Astrocyte (in vitro differentiated cells and primary cell): ENCODE measurements around the gene LRIG1. TPM values are rescaled to one million over a fixed set of nuclear protein-coding genes. Genes with fewer than 3 reads are reported as not detected.

Experiments
- DNase-seq: peaks from one replicate; pipeline ENCODE4 v3.0.0-alpha.2; 2010; ENCODE audit warnings: low read depth
- FAIRE-seq: peaks from 2 replicates; lab custom pipeline; 2011; peaks lifted over from hg19 to GRCh38; lab: Jason Lieb, UNC
- H2AFZ ChIP-seq: 2 replicates; pipeline ENCODE4 v1.6.0; 2012; ENCODE audit warnings: low read depth, low read length, inconsistent platforms
- H3K27ac ChIP-seq: 2 replicates; pipeline ENCODE4 v1.5.1; 2011; ENCODE audit warnings: low read depth, low read length, inconsistent platforms
- H3K27me3 ChIP-seq: 2 replicates; pipeline ENCODE4 v1.6.0; 2011; ENCODE audit warnings: low read length, inconsistent platforms; ENCODE audit not compliant: insufficient read depth
- H3K36me3 ChIP-seq: 2 replicates; pipeline ENCODE4 v1.5.1; 2011; ENCODE audit warnings: low read length, inconsistent platforms; ENCODE audit not compliant: insufficient read depth
- H3K4me1 ChIP-seq: 2 replicates; pipeline ENCODE4 v1.5.1; 2011; ENCODE audit warnings: low read length, inconsistent platforms; ENCODE audit not compliant: insufficient read depth
- H3K4me2 ChIP-seq: 2 replicates; pipeline ENCODE4 v1.6.0; 2012; ENCODE audit warnings: low read length, inconsistent platforms
- H3K4me3 ChIP-seq: 2 replicates; pipeline ENCODE4 v1.5.1; 2011; ENCODE audit warnings: low read depth, mild to moderate bottlenecking, low read length, inconsistent platforms; ENCODE audit not compliant: insufficient read depth
- H3K79me2 ChIP-seq: 2 replicates; pipeline ENCODE4 v1.6.0; 2012; ENCODE audit warnings: mild to moderate bottlenecking, low read length, inconsistent platforms; ENCODE audit not compliant: insufficient read depth
- H3K9ac ChIP-seq: 2 replicates; pipeline ENCODE4 v1.6.0; 2012; ENCODE audit warnings: mild to moderate bottlenecking, low read length, inconsistent platforms
- H3K9me3 ChIP-seq: 2 replicates; pipeline ENCODE4 v1.5.1; 2012; ENCODE audit warnings: low read depth, mild to moderate bottlenecking, low read length, inconsistent platforms; ENCODE audit not compliant: insufficient read depth
- H4K20me1 ChIP-seq: 2 replicates; pipeline ENCODE4 v1.6.0; 2012; ENCODE audit warnings: low read length, inconsistent platforms; ENCODE audit not compliant: insufficient read depth
- H3K27ac Mint-ChIP-seq: one replicate; pipeline ENCODE4 v1.8.0; 2021; ENCODE audit warnings: mild to moderate bottlenecking, mixed read lengths; ENCODE audit not compliant: unreplicated experiment
- H3K27me3 Mint-ChIP-seq: one replicate; pipeline ENCODE4 v1.8.0; 2021; ENCODE audit warnings: low read depth, mixed read lengths; ENCODE audit not compliant: unreplicated experiment
- H3K36me3 Mint-ChIP-seq: one replicate; pipeline ENCODE4 v1.8.0; 2021; ENCODE audit warnings: low read depth, mixed read lengths; ENCODE audit not compliant: unreplicated experiment
- H3K4me1 Mint-ChIP-seq: one replicate; pipeline ENCODE4 v1.8.0; 2021; ENCODE audit warnings: low read depth, mixed read lengths; ENCODE audit not compliant: unreplicated experiment
- H3K4me3 Mint-ChIP-seq: one replicate; pipeline ENCODE4 v1.8.0; 2021; ENCODE audit warnings: mild to moderate bottlenecking, moderate library complexity, mixed read lengths; ENCODE audit not compliant: unreplicated experiment
- H3K9me3 Mint-ChIP-seq: one replicate; pipeline ENCODE4 v1.8.0; 2021; ENCODE audit warnings: mild to moderate bottlenecking, mixed read lengths; ENCODE audit not compliant: unreplicated experiment
- EZH2 ChIP-seq: IDR thresholded peaks from 2 replicates; pipeline ENCODE4 v1.6.1; 2012; ENCODE audit warnings: mild to moderate bottlenecking, low read length, inconsistent platforms; ENCODE audit not compliant: insufficient read depth
- total RNA-seq: library from RNA; stranded (reverse); gene quantifications from 2 replicates; pipeline ENCODE4 v1.2.1, GENCODE V29; 2021
- TF ChIP-seq, protein P1 (sequence below): IDR thresholded peaks from 2 replicates; pipeline ENCODE4 v1.5.1; 2011; ENCODE audit warnings: low read depth, mild to moderate bottlenecking, inconsistent platforms, low read length, moderate library complexity; ENCODE audit not compliant: insufficient read depth

The LRIG1 gene
- total RNA-seq, 1 donor from 2014 or later, result 39.7 TPM

DNA sequence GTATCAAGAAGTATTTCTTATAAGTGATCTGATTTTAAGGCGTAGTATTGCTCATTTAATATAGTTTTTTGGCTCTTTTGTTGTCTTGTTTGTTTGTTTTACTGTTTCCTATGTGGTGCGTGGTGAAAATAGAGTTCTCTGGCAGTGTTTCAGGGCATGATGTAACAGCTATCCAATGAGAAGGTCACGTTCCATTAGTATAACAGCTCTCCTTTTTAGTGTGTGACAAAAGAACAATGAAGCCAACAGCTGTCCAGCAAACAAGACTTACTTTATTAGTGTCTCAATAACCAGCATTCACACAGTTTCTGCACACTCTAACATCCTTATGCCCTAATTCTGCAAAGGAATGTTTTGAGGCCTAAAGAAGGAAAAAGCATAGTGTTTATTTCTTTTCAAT, 152.1 kb downstream of the LRIG1 start:
- Histone ChIP-seq H3K79me2 (no peaks in the 10 kb centered on the region), H3K27me3 (no peaks in the 10 kb centered on the region), H2AFZ (no peak overlapping the region), H4K20me1 (no peaks in the 10 kb centered on the region), H3K4me2 (no peak overlapping the region), H3K4me1 (peaks cover 7% of the 10 kb centered on the region), H3K9me3 (no peaks in the 10 kb centered on the region), H3K36me3 (peaks cover 2% of the 10 kb centered on the region), H3K9ac (no peak overlapping the region), H3K27ac (no peak overlapping the region), H3K4me3 (no peak overlapping the region)
- Mint-ChIP-seq H3K4me3 (no peak overlapping the region), H3K36me3 (peaks cover 7% of the 10 kb centered on the region), H3K9me3 (no peaks in the 10 kb centered on the region), H3K27ac (peak overlapping the region; percentile 23), H3K27me3 (no peaks in the 10 kb centered on the region), H3K4me1 (peaks cover 14% of the 10 kb centered on the region)
- no peak for TF ChIP-seq EZH2
- TF ChIP-seq, protein P1, sequence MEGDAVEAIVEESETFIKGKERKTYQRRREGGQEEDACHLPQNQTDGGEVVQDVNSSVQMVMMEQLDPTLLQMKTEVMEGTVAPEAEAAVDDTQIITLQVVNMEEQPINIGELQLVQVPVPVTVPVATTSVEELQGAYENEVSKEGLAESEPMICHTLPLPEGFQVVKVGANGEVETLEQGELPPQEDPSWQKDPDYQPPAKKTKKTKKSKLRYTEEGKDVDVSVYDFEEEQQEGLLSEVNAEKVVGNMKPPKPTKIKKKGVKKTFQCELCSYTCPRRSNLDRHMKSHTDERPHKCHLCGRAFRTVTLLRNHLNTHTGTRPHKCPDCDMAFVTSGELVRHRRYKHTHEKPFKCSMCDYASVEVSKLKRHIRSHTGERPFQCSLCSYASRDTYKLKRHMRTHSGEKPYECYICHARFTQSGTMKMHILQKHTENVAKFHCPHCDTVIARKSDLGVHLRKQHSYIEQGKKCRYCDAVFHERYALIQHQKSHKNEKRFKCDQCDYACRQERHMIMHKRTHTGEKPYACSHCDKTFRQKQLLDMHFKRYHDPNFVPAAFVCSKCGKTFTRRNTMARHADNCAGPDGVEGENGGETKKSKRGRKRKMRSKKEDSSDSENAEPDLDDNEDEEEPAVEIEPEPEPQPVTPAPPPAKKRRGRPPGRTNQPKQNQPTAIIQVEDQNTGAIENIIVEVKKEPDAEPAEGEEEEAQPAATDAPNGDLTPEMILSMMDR, result no peak
- FAIRE-seq (no peak), DNase-seq (no peak)

GRCh38 chr3:66344848-66345578, 155.8 kb downstream of the LRIG1 start:
- Mint-ChIP-seq H3K27me3 (no peaks in the 10 kb centered on the region), H3K36me3 (peaks cover 7% of the 10 kb centered on the region), H3K27ac (no peak overlapping the region), H3K9me3 (no peaks in the 10 kb centered on the region), H3K4me3 (no peak overlapping the region), H3K4me1 (peaks cover 3% of the 10 kb centered on the region)
- Histone ChIP-seq H2AFZ (no peak overlapping the region), H3K27me3 (no peaks in the 10 kb centered on the region), H3K4me1 (no peaks in the 10 kb centered on the region), H3K9me3 (no peaks in the 10 kb centered on the region), H3K79me2 (no peaks in the 10 kb centered on the region), H3K9ac (no peak overlapping the region), H3K36me3 (peaks cover 2% of the 10 kb centered on the region), H3K27ac (no peak overlapping the region), H4K20me1 (no peaks in the 10 kb centered on the region), H3K4me2 (no peak overlapping the region), H3K4me3 (no peak overlapping the region)
- DNase-seq (no peak), FAIRE-seq (peak; percentile 20)
- TF ChIP-seq, protein P1, result no peak
- no peak for TF ChIP-seq EZH2

- Histone ChIP-seq H2AFZ (no peak overlapping the region), H3K9ac (no peak overlapping the region), H3K4me3 (no peak overlapping the region), H3K4me1 (no peaks in the 10 kb centered on the region), H3K36me3 (peaks cover 2% of the 10 kb centered on the region), H3K9me3 (no peaks in the 10 kb centered on the region), H3K4me2 (no peak overlapping the region), H4K20me1 (no peaks in the 10 kb centered on the region), H3K27me3 (no peaks in the 10 kb centered on the region), H3K27ac (no peak overlapping the region), H3K79me2 (no peaks in the 10 kb centered on the region)
- no peak for TF ChIP-seq EZH2
- TF ChIP-seq, protein P1, result no peak
- Mint-ChIP-seq H3K9me3 (no peaks in the 10 kb centered on the region), H3K36me3 (peaks cover 9% of the 10 kb centered on the region), H3K4me3 (no peak overlapping the region), H3K4me1 (peaks cover 3% of the 10 kb centered on the region), H3K27me3 (no peaks in the 10 kb centered on the region), H3K27ac (no peak overlapping the region)
- DNase-seq, result no peak
- no peak for FAIRE-seq
Observed at GRCh38 chr3:66344391-66344811, 156.4 kb downstream of the LRIG1 start.
